WTC11 (cell line): ENCODE measurements around the gene ATG13. TPM values are rescaled to one million over a fixed set of nuclear protein-coding genes. Genes with fewer than 3 reads are reported as not detected.
A peak's percentile ranks its signal among the peaks of the same experiment; 100 is the strongest.

Experiments used
- ATAC-seq: fragments of 200-7000 bp; cut with Tn5 transposase; 2 replicates; pipeline ENCODE4 v1.10.0; 2021; ENCODE audit warnings: mild to moderate bottlenecking, moderate library complexity
- CTCF ChIA-PET: fragments of 300-600 bp; sonication (Branson Sonifier 250); formaldehyde crosslinking; loops from one replicate; lab custom pipeline; 2021; ENCODE audit warnings: antibody characterized with exemption; lab: Charles Lee
- POLR2A ChIA-PET: fragments of 350-600 bp; sonication (Branson Sonifier 250); formaldehyde crosslinking; loops from one replicate; lab custom pipeline; 2021; ENCODE audit warnings: antibody characterized with exemption; lab: Charles Lee
- DNase-seq: peaks from one replicate; pipeline ENCODE4 v3.0.0; 2021; ENCODE audit warnings: low spot score
- H3K27ac Mint-ChIP-seq: 2 replicates; pipeline ENCODE4 v1.8.0; 2021; ENCODE audit warnings: mixed read lengths
- H3K27me3 Mint-ChIP-seq: 2 replicates; pipeline ENCODE4 v1.8.0; 2021; ENCODE audit warnings: low read depth, mild to moderate bottlenecking, moderate library complexity, mixed read lengths
- H3K36me3 Mint-ChIP-seq: 2 replicates; pipeline ENCODE4 v1.8.0; 2021; ENCODE audit warnings: mixed read lengths
- H3K4me1 Mint-ChIP-seq: 2 replicates; pipeline ENCODE4 v1.8.0; 2022; ENCODE audit warnings: mixed read lengths
- H3K4me3 Mint-ChIP-seq: 2 replicates; pipeline ENCODE4 v1.8.0; 2021; ENCODE audit warnings: mild to moderate bottlenecking, moderate library complexity, mixed read lengths
- H3K9me3 Mint-ChIP-seq: 2 replicates; pipeline ENCODE4 v1.8.0; 2021; ENCODE audit warnings: mixed read lengths
- EMX1 ChIP-seq: fragments of 250-450 bp; sonication (Bioruptor Pico); IDR thresholded peaks from 2 replicates; pipeline ENCODE4 v1.8.0; 2021; ENCODE audit warnings: mild to moderate bottlenecking
- FOXP1 ChIP-seq: sonication (generic); formaldehyde crosslinking; IDR thresholded peaks from 2 replicates; pipeline ENCODE4 v1.8.0; 2022; ENCODE audit warnings: missing genetic modification reagents, mild to moderate bottlenecking, moderate library complexity, borderline replicate concordance
- NR1H2 ChIP-seq: sonication (generic); formaldehyde crosslinking; IDR thresholded peaks from 2 replicates; pipeline ENCODE4 v1.9.0; 2021; ENCODE audit warnings: mild to moderate bottlenecking, moderate library complexity, missing genetic modification reagents
- OVOL2 ChIP-seq: fragments of 250-450 bp; sonication (Bioruptor Pico); IDR thresholded peaks from 2 replicates; pipeline ENCODE4 v1.9.0; 2021; ENCODE audit warnings: mild to moderate bottlenecking, borderline replicate concordance
- RORB ChIP-seq: fragments of 250-450 bp; sonication (Bioruptor Pico); IDR thresholded peaks from 2 replicates; pipeline ENCODE4 v1.9.0; 2021; ENCODE audit warnings: mild to moderate bottlenecking
- USF1 ChIP-seq: sonication (generic); formaldehyde crosslinking; IDR thresholded peaks from 2 replicates; pipeline ENCODE4 v1.8.0; 2022; ENCODE audit warnings: mild to moderate bottlenecking, missing genetic modification reagents
- ZNF263 ChIP-seq: sonication (generic); formaldehyde crosslinking; IDR thresholded peaks from 2 replicates; pipeline ENCODE4 v1.8.1; 2022; ENCODE audit warnings: low read depth, mild to moderate bottlenecking, moderate library complexity, missing genetic modification reagents
- ZNF512 ChIP-seq: sonication (generic); formaldehyde crosslinking; IDR thresholded peaks from 2 replicates; pipeline ENCODE4 v1.8.1; 2022; ENCODE audit warnings: missing genetic modification reagents, borderline replicate concordance
- total RNA-seq: library from RNA; stranded (reverse); gene quantifications from 3 replicates; pipeline ENCODE4 v1.2.3, GENCODE V29; 2021

Gene ATG13
- total RNA-seq, 1 experiment from 2014 or later: 85.4 TPM

DNA sequence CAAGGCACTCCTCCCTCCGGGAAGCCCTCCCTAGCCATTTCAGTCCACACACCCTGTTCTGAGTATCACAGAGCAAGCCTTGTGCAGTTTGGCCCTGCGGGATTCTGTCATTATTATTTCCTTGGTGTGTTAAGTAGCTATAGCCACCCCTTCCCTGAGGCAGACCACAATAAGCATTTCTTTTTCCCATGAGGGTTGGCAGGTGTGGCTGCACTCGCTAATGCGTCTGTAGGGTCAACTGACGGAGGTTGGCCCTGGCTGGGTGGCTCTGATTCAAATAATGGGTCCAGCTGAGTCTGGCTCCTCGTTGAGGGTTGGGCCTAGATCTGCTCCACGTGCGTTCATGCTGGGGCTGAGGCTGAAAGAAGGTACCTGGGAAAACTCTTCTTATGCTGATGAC, 106.7 kb downstream of the ATG13 start:
- CTCF ChIA-PET: interaction anchor here (0.5 kb wide), 1 partner anchor 212 kb away, joined by 4 read pairs; the partner anchor contains the start of gene CSTPP1
- H3K36me3 Mint-ChIP-seq: no peaks in the 10 kb centered on the region
- TF ChIP-seq ZNF512 (CRISPR knock-in tag) (no peak), USF1 (CRISPR knock-in tag) (no peak), OVOL2 (CRISPR knock-in tag) (no peak), FOXP1 (no peak), RORB (CRISPR knock-in tag) (no peak), ZNF263 (no peak), NR1H2 (CRISPR knock-in tag) (no peak), EMX1 (CRISPR knock-in tag) (no peak)
- TF ChIP-seq, all 79 proteins: peak for 0
- DNase-seq (no peak), ATAC-seq (peak; percentile 33)
- no peaks in the 10 kb centered on the region for H3K27me3 Mint-ChIP-seq
- no peak overlapping the region for H3K4me3 Mint-ChIP-seq
- POLR2A ChIA-PET: interaction anchor here (0.6 kb wide), 1 partner anchor 154 kb away, joined by 11 read pairs; no protein-coding TSS in a partner anchor
- H3K9me3 Mint-ChIP-seq: no peaks in the 10 kb centered on the region
- H3K4me1 Mint-ChIP-seq: peaks cover 10% of the 10 kb centered on the region
- peak overlapping the region; percentile 53 for H3K27ac Mint-ChIP-seq

Other genes starting within 250 kb of the ATG13 start
- gene MDK, start 235.9 kb upstream of the ATG13 start, total RNA-seq: 560 to 611 TPM (median 602 TPM) in 3 replicates
- gene CHRM4, start 225.8 kb upstream of the ATG13 start, total RNA-seq: 0.62 to 0.85 TPM (median 0.62 TPM) in 3 replicates
- 29.8 to 35.0 TPM (median 32.2 TPM) in 3 replicates for gene AMBRA1, start 23.5 kb upstream of the ATG13 start, total RNA-seq
- 4.4 to 5.6 TPM (median 5.2 TPM) in 3 replicates for gene HARBI1, start 326 bp upstream of the ATG13 start, total RNA-seq
- gene ARHGAP1, start 83.1 kb downstream of the ATG13 start, total RNA-seq: 45.1 to 53.0 TPM (median 45.9 TPM) in 3 replicates
- gene ZNF408, start 83.5 kb downstream of the ATG13 start, total RNA-seq: 13.3 to 16.0 TPM (median 15.2 TPM) in 3 replicates
- 0.50 to 0.82 TPM (median 0.73 TPM) in 3 replicates for gene F2, start 101.7 kb downstream of the ATG13 start, total RNA-seq
- 168 to 174 TPM (median 171 TPM) in 3 replicates for gene CKAP5, start 228.7 kb downstream of the ATG13 start, total RNA-seq